IPS DF 4.7 (cell line): ENCODE data around the gene BTBD18.

Experiments used
- DNase-seq: peaks from one replicate; pipeline ENCODE4 v3.0.0-alpha.2; 2013; ENCODE audit warnings: low spot score; ENCODE audit errors: extremely low read depth

The BTBD18 gene

DNA sequence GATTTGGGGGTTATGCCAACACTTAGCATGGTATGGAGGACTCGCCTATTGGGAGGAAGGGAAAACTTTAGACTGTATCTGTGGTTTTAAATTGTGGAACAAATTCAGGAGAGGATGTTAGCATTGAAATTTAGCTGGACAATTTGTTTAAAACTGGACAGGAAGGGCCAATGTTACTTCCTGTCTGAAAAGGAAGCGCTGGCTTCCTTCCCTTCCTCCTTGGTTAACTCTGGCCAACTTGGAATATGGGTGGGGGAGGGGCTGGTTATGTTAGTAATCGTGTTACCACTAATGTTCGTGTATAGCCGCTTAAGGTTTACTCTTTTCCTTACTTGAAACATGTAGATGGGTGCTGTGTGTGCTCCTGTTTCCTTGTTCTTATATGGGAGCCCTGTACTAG is 23.9 kb upstream of the BTBD18 start:
- DNase-seq: no peak

GRCh38 chr11:57773026-57773598 is 21.5 kb upstream of the BTBD18 start:
- DNase-seq: no peak

DNA sequence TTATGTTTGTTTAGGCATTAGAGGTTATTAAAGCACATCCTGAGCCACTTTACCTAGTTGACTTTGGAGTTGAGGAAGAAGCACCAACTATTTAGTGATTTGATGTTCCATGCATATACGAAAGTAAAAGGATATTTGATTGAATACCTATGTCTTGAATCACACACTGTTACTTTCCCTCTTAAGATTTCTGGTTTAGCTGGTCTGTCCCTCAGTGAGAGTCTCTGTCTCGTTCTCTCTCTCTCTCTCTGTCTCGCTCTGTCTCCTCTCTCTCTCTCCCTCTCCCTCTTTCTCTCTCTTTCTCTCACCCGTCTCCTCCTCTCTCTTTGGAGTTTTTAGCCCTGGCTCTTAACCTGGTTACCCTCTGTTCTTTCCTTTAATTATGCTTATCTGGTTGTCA is 20.9 kb upstream of the BTBD18 start:
- no peak for DNase-seq

DNA sequence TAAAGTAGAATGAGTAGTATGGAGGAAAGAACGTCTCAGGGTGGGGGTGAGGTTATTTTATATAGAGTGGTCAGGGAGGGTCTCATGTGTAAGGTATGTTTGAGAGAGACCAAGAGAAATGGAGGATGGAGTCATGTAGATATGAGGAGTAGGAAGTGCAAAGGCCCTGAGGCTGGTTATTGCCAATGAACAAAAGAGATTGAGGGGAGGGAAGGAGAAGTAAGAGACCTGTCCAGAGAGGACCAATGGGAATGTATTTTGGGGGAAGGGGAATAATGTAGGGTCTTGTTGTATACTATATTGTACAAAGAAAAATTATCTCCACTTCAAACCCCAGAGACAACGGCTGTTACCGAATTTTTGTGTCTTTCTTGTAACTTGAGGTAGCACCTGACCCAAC is 19.7 kb upstream of the BTBD18 start:
- DNase-seq: no peak

- DNase-seq: no peak
Measured at GRCh38 chr11:57770793-57771192, 19.2 kb upstream of the BTBD18 start.

DNA sequence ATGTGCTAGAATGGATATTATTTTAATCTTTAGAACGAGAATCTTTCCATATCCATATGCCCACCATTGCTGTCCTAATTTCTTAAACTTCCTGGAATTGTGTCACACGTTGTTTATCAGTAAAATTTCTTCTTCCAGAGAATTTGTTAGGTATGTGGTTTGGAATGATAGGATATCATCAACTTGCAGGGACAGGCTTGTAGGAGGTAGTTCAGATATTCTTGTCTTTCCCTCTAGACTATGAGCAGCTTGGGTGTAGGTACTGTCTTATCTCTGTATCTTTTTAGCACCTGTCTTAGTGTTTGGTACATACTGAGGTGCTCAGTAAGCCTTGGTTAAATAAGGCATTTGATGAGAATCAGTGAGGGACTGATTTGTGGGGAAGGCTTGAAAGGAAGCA is 13.4 kb upstream of the BTBD18 start:
- no peak for DNase-seq

DNA sequence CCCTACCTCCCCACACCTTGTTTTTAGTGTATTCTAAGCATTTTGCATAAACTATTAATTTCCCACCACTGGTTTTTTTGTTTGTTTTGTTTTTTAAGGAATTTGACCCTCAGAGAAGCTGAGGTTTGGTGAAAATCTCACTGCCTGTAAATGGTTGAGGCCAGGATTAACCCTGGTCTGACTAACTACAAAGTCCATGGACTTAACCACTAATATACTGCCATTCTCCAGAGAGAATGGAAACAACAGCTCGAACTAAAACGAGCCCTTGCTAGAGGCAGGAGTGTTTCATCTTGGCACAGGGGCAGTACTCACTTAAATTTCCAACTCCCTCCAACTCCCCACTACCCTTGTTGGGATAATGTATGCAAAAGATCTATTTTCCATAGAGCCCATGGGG is 12.9 kb upstream of the BTBD18 start:
- DNase-seq: no peak

DNA sequence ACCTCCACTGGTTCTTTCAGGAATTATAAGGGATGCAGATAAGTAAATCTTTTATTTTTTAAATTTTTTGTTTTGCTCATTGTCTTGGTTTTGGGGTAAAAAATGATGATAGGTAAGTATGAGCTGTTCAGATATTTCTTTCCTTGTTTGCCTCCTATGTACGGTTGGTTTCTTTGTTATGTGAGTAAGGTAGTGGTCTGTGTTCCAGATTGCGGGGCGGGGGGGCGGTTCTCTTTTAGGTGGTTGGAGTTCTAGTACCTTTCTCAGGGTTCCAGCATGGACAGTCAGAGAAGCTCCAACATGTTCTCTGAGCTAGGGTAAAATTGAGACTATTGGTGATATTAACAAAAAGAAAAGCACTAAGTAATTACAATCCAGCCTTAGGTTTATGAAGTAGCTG is 12.4 kb upstream of the BTBD18 start:
- DNase-seq: no peak

DNA sequence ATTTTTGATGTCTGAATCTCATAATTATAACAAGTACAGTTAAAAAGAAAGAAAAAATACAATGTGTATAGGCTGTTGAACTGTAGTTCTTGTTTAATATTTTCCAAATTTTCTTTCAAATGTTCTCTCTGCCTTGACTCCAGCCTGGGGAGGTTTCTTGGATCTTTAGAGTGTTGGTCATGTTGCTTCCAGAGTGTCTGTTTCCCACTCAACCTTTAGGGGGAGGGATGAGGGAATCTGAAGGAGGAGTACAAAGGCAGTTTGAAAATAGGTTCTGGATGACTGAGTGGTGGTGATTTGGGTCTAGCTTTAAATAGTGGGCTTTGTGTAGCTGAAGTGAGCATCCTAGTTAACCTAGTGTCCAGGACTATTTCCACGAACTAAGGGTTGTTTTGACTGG is 11.9 kb upstream of the BTBD18 start:
- DNase-seq: no peak

GRCh38 chr11:57762235-57762861 is 10.7 kb upstream of the BTBD18 start:
- DNase-seq: no peak

- DNase-seq: no peak
Measured at GRCh38 chr11:57761301-57762234, 9.9 kb upstream of the BTBD18 start, which contains the start of gene CTNND1. CTNND1 (plus strand) TSS chr11:57761802; CDS start chr11:57791479, 29,677 bp downstream.

GRCh38 chr11:57758174-57758573 is 6.6 kb upstream of the BTBD18 start:
- DNase-seq: no peak

DNA sequence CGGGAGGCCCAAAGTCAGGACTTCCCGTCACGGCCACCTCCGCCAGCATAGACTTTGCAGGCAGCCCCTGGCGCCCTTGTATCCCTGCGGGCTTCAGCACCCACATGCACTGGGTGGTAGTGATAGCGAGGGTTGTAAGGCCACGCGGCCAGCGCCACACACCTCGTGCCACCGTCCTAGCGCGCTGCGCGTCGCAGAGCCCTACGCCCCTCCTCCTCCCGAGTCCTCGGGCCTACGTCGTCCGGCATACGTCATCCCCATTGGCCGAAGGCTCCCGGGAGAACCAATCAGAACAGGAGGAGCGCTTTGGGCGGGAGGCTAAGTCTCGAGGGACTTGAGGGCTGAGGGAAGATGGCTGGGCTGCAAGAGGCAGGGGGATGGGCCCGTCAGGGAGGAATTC is 1.3 kb upstream of the BTBD18 start:
- DNase-seq: no peak

DNA sequence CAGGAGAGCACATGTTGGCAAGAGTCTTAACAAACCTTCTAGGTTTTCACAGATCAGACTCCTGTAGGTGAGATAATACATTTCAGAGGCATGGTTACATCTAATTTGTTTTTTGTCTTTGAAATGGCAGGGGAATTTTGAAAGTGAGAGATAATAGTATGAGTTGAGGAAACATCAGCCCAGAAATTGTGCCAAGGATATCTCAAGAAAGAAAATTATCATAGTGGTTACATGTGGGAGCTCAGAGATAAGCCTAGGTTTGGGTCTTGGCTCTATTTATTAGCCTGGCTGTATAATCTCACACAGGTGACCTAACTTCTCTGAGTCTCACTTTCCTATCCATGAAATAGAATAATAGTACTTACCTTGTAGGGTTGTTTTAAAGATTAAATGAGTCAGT is 443 bp downstream of the BTBD18 start:
- no peak for DNase-seq

DNA sequence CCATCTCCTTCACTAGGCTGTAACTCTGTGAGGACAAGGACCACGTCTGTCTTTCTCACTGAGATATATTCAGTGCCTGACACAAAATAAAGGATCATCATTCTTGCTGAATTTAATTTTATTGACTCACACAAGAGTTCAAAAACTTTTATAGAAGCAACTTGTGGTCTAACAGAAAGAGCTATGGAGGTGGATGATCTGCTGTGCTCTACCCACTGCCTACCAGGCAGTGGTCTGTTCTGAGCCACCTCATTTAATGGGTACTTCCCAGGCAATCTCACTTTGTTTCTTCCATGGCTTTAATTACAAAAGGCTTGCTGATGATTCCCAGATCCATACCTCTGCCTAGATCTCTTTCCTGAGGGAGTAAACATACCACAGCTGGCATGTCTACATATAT is 4.7 kb downstream of the BTBD18 start:
- no peak for DNase-seq

DNA sequence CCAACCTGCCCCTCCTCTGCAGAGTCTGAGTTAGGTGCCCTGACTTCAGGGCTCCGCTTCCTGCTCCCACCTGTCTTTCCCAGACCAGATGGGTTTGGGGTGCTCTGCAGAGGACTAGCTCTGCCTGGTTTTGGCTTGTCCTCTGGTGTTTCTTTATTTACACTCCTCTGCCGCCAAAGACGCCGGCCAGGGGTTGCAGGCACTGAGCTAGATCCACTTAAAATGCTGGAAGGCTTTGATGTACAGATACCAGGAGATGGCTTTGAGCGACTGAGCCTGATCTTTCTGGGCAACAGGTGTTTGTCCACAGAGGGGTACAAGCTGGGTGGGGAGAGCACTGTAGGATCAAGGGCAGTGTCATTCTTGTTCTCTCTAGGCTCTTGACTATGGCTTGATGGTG is 6.4 kb downstream of the BTBD18 start:
- DNase-seq: no peak

DNA sequence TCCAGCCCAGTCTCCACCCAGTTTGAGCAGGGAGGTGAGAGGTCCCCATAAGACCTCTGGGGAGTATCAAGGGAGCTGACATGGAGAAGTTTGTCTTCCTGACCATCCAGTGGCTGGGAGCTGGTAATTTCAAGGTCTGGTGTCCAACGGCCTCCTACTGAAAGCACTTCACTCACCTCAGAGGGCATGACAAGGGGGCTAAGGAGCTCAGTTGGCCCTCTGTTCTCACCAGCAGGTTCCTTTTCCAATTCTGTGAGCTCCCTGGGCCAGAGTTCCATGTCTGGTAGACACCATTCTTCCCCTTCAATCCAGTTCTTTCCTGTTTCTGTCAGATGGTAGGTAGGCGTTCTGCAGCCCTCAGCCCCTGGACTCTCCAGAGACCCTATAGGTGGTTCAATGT is 7.3 kb downstream of the BTBD18 start:
- DNase-seq: no peak

GRCh38 chr11:57742087-57742452 is 9.5 kb downstream of the BTBD18 start:
- DNase-seq: no peak

GRCh38 chr11:57741132-57742086 is 10.2 kb downstream of the BTBD18 start, which contains the start of gene SELENOH:
SELENOH (plus strand) TSS chr11:57741491; CDS start chr11:57741596, 105 bp downstream.
- peak; percentile 94 for DNase-seq

- no peak for DNase-seq
Measured at GRCh38 chr11:57735619-57736298, 15.9 kb downstream of the BTBD18 start.

GRCh38 chr11:57732661-57733060 is 19.0 kb downstream of the BTBD18 start:
- DNase-seq: no peak
